Head of caudate nucleus (tissue), 42 donors: ENCODE data around the gene SH3PXD2A.

Experiments used
- DNase-seq, 42 donors: peaks; one replicate each; pipeline versions ENCODE4 v3.0.0 to v3.0.0-alpha.2; 2020 to 2021; ENCODE audit warnings: mixed read lengths in 7 of 42
- intact Hi-C: fragments of 100-400 bp; cut with DNase I; formaldehyde crosslinking; loops from one replicate; pipeline ENCODE4 v1.15.0; 2022

The SH3PXD2A gene

GRCh38 chr10:103691723-103692435, 163.5 kb downstream of the SH3PXD2A start:
- intact Hi-C loops: no loop called here
- peak in 15 of 42 donors; percentile 22 to 74 (median 45) for DNase-seq

GRCh38 chr10:103691267-103691666, 164.1 kb downstream of the SH3PXD2A start:
- no peak for DNase-seq
- intact Hi-C loops: no loop called here

- DNase-seq: peak in 30 of 42 donors; percentile 33 to 79 (median 62)
- intact Hi-C loops: no loop called here
Measured at GRCh38 chr10:103690281-103690680, 165.1 kb downstream of the SH3PXD2A start.

- intact Hi-C loops: no loop called here
- no peak for DNase-seq
Measured at GRCh38 chr10:103688491-103688890, 166.9 kb downstream of the SH3PXD2A start.

- intact Hi-C loops: loop anchor here (2.0 kb wide), 1 partner anchor 83 kb away; no protein-coding TSS in a partner anchor
- DNase-seq: no peak
Measured at GRCh38 chr10:103687718-103688117, 167.7 kb downstream of the SH3PXD2A start.

GRCh38 chr10:103687172-103687571, 168.2 kb downstream of the SH3PXD2A start:
- peak in 6 of 42 donors; percentile 34 to 66 (median 51) for DNase-seq
- intact Hi-C loops: loop anchor here (2.0 kb wide), 1 partner anchor 82 kb away; no protein-coding TSS in a partner anchor

- intact Hi-C loops: loop anchor here (2.0 kb wide), 1 partner anchor 81 kb away; no protein-coding TSS in a partner anchor
- peak; percentile 63 to 95 (median 88) for DNase-seq
Measured at GRCh38 chr10:103685880-103686669, 169.3 kb downstream of the SH3PXD2A start.

- intact Hi-C loops: no loop called here
- no peak for DNase-seq
Measured at GRCh38 chr10:103683851-103684250, 171.5 kb downstream of the SH3PXD2A start.

GRCh38 chr10:103682631-103683030, 172.7 kb downstream of the SH3PXD2A start:
- no peak for DNase-seq
- intact Hi-C loops: no loop called here

- intact Hi-C loops: no loop called here
- DNase-seq: peak in 4 of 42 donors; percentile 24 to 59 (median 42)
Measured at GRCh38 chr10:103681617-103682399, 173.6 kb downstream of the SH3PXD2A start.

- DNase-seq: no peak
- intact Hi-C loops: no loop called here
Measured at GRCh38 chr10:103680869-103681236, 174.5 kb downstream of the SH3PXD2A start.

GRCh38 chr10:103679096-103679790, 176.1 kb downstream of the SH3PXD2A start:
- peak in 7 of 42 donors; percentile 20 to 76 (median 47) for DNase-seq
- intact Hi-C loops: no loop called here

- intact Hi-C loops: no loop called here
- DNase-seq: peak; percentile 60 to 94 (median 85)
Measured at GRCh38 chr10:103678178-103678526, 177.2 kb downstream of the SH3PXD2A start.

- intact Hi-C loops: no loop called here
- DNase-seq: no peak
Measured at GRCh38 chr10:103677486-103678177, 177.7 kb downstream of the SH3PXD2A start.

GRCh38 chr10:103676851-103677417, 178.4 kb downstream of the SH3PXD2A start:
- intact Hi-C loops: no loop called here
- DNase-seq: no peak

- intact Hi-C loops: no loop called here
- no peak for DNase-seq
Measured at GRCh38 chr10:103676058-103676785, 179.2 kb downstream of the SH3PXD2A start.

GRCh38 chr10:103673606-103674005, 181.8 kb downstream of the SH3PXD2A start:
- no peak for DNase-seq
- intact Hi-C loops: no loop called here
